ENCODE data around the gene ERICH4. TPM values are rescaled to one million over a fixed set of nuclear protein-coding genes. Genes with fewer than 3 reads are reported as not detected.

Gene ERICH4
- total RNA-seq, 6 experiments from 2014 or later = not detected

DNA sequence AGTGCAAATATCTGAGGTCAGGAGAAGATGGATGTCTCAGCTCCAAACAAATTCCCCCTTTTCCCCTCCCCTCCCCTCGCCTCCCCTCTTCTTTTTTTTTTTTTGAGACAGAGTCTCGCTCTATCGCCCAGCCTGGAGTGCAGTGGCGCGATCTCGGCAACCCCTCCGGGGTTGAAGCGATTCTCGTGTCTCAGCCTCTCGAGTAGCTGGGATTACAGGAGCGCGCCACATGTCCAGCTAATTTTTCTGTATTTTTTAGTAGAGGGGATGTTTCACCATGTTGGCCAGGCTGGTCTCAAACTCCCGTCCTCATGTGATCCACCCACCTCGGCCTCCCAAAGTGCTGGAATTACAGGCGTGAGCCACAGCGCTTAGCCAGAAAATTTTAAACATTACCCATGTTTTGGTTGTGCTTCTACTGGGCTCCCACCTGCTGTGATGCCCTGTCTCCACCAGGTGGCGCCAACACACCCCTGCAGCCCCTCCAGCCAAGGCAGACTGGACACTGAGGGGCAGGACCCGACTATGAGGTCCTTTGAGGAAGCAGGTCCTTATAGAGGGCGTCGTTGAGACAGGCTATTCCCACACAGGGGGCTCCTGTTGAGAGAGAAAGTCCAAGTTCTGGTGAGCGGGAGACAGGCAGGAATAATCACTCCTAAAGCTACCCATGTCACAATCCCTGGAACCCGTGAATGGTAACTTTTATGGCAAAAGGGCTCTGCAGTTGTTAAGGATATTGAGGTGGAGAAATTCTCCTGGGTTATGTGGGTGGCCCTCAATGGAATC lies 6.3 kb downstream of the ERICH4 start:
- intact Hi-C loops (cut with DNase I) = no loop called here
- no peak for TF ChIP-seq POLR2A (IDR thresholded peaks at IDR 0.05)
- TF ChIP-seq, protein P1, sequence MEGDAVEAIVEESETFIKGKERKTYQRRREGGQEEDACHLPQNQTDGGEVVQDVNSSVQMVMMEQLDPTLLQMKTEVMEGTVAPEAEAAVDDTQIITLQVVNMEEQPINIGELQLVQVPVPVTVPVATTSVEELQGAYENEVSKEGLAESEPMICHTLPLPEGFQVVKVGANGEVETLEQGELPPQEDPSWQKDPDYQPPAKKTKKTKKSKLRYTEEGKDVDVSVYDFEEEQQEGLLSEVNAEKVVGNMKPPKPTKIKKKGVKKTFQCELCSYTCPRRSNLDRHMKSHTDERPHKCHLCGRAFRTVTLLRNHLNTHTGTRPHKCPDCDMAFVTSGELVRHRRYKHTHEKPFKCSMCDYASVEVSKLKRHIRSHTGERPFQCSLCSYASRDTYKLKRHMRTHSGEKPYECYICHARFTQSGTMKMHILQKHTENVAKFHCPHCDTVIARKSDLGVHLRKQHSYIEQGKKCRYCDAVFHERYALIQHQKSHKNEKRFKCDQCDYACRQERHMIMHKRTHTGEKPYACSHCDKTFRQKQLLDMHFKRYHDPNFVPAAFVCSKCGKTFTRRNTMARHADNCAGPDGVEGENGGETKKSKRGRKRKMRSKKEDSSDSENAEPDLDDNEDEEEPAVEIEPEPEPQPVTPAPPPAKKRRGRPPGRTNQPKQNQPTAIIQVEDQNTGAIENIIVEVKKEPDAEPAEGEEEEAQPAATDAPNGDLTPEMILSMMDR (IDR thresholded peaks at IDR 0.05) = peak; percentile 94 to 99 (median 98)
- WGBS (ENCODE audit: insufficient coverage, low coverage, low lambda C conversion rate, missing lambda C conversion rate) = 2% methylated on average over 21 of the region's 22 CpGs
- Histone ChIP-seq H3K27ac (no peak overlapping the region), H3K36me3 (no peaks in the 10 kb centered on the region), H3K4me1 (no peaks in the 10 kb centered on the region), H3K27me3 (no peaks in the 10 kb centered on the region), H3K9me3 (no peaks in the 10 kb centered on the region), H3K4me3 (peak overlapping the region in 2 of 3 donors; percentile 5 to 16)
- DNase-seq (peak; percentile 76 to 79 (median 76)), ATAC-seq (peak; percentile 95 to 99 (median 98))

DNA sequence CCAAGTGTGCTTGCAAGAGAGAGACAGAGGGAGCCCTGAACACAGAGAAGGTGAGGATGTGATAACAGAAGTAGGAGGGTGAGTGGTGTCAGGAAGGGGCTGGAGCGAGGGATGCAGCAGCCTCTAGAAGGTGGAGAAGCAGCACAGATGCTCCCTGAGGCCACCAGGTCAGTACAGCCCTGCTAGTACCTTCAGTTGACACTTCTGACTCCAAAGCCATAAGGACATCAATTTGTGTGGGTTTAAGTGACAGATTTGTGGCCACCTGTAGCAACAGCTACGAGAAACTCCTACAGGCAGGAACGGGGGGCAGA lies 6.9 kb downstream of the ERICH4 start:
- TF ChIP-seq, protein P1 (IDR thresholded peaks at IDR 0.05) = no peak
- no peak for TF ChIP-seq POLR2A (IDR thresholded peaks at IDR 0.05)
- no peak overlapping the region for H3K4me3 ChIP-seq
- intact Hi-C loops (cut with DNase I) = loop anchor here in 1 of 2 donors (10.0 kb wide), 1 partner anchor 115 kb away; no protein-coding TSS in a partner anchor
- H3K27ac ChIP-seq = no peak overlapping the region
- no peaks in the 10 kb centered on the region for H3K9me3 ChIP-seq
- ATAC-seq (no peak), DNase-seq (no peak)
- H3K27me3 ChIP-seq = no peaks in the 10 kb centered on the region
- H3K4me1 ChIP-seq = no peaks in the 10 kb centered on the region
- 40% methylated on average over 3 of the region's 3 CpGs for WGBS (ENCODE audit: insufficient coverage, low coverage, low lambda C conversion rate, missing lambda C conversion rate)
- no peaks in the 10 kb centered on the region for H3K36me3 ChIP-seq

DNA sequence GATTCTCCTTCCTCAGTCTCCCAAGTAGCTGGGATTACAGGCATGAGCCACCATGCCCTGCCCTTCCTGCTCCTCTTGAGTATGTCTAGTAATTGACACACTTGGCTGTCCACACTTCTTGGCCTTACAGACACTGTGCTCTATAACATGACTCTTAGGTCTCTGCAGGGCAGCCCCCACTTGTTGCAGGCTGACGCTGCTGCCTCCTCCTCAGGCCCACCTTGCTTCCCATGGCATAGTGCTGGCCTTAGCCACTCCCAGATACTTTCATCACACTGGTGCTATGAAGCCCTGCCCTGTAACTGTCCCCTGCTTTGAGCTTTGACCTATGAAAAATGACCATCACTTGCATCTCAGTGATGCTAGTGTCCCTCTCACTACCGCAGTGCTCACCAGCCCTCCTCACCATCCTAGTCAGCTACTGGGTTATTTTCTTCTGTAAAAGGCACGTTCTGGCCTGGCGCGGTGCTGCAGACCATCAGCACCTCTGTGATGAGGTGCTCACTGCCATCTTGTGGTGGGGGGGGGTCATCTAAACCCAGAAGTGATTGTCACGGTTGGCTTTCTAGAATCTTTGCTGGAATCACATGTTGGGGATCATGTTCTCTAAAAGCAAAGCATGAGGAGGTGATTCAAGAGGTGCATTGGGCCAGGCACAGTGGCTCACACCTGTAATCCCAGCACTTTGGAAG lies 9.8 kb downstream of the ERICH4 start:
- no peak for TF ChIP-seq POLR2A (IDR thresholded peaks at IDR 0.05)
- TF ChIP-seq, protein P1 (IDR thresholded peaks at IDR 0.05) = no peak
- no peaks in the 10 kb centered on the region for H3K27me3 ChIP-seq
- intact Hi-C loops (cut with DNase I) = loop anchor here in 1 of 2 donors (10.0 kb wide), 1 partner anchor 112 kb away; no protein-coding TSS in a partner anchor
- no peaks in the 10 kb centered on the region for H3K36me3 ChIP-seq
- H3K4me3 ChIP-seq = no peak overlapping the region
- no peak overlapping the region for H3K27ac ChIP-seq
- ATAC-seq (no peak), DNase-seq (no peak)
- no peaks in the 10 kb centered on the region for H3K4me1 ChIP-seq
- H3K9me3 ChIP-seq = no peaks in the 10 kb centered on the region
- WGBS (ENCODE audit: insufficient coverage, low coverage, low lambda C conversion rate, missing lambda C conversion rate) = 52% methylated on average over 5 of the region's 6 CpGs

DNA sequence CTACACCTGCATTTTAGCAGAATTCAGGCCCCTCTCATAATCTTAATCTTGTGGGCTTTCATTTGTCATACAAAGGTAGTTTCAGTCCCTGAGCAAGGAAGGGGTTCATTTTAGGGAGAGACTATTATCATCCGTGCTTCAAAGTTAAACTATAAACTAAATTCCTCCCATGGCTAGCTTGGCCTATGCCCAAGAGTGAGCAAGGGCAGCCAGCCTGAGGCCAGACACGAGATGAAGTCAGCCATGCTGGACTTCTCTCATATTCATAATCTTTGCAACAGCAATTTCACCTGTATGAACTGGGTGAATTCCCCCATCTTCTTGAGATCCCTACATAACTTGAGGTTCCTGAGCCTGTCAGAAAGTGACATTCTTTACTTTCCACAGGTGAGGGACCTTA lies 13.0 kb downstream of the ERICH4 start:
- no peak overlapping the region for H3K4me3 ChIP-seq
- no peaks in the 10 kb centered on the region for H3K9me3 ChIP-seq
- ATAC-seq (no peak), DNase-seq (peak in 1 of 3 donors; percentile 17)
- 20% methylated on average over 2 of the region's 2 CpGs for WGBS (ENCODE audit: insufficient coverage, low coverage, low lambda C conversion rate, missing lambda C conversion rate)
- intact Hi-C loops (cut with DNase I) = loop anchor here in 1 of 2 donors (10.0 kb wide), 1 partner anchor 109 kb away; no protein-coding TSS in a partner anchor
- H3K27me3 ChIP-seq = no peaks in the 10 kb centered on the region
- no peaks in the 10 kb centered on the region for H3K4me1 ChIP-seq
- no peak overlapping the region for H3K27ac ChIP-seq
- TF ChIP-seq, protein P1 (IDR thresholded peaks at IDR 0.05) = no peak
- no peak for TF ChIP-seq POLR2A (IDR thresholded peaks at IDR 0.05)
- H3K36me3 ChIP-seq = no peaks in the 10 kb centered on the region
